GM23338 (cell line): ENCODE measurements around the gene AKAP13. TPM values are rescaled to one million over a fixed set of nuclear protein-coding genes. Genes with fewer than 3 reads are reported as not detected.

Source experiments
- ATAC-seq: fragments of 200-7000 bp; cut with Tn5 transposase; 3 replicates; pipeline ENCODE4 v1.9.1; 2020
- DNase-seq: peaks from one replicate; pipeline ENCODE4 v3.0.0-alpha.2; 2015; ENCODE audit warnings: low spot score
- H2AFZ ChIP-seq: fragments of 200-600 bp; sonication (generic); 2 replicates; pipeline ENCODE4 v1.8.0; 2016; ENCODE audit warnings: antibody characterized with exemption, mild to moderate bottlenecking, moderate library complexity
- H3F3A ChIP-seq: fragments of 200-600 bp; sonication (generic); replicated peaks from 2 replicates; pipeline ENCODE4 v1.8.0; 2017; ENCODE audit warnings: antibody characterized with exemption, mixed run types, low read depth
- H3K27ac ChIP-seq: fragments of 200-600 bp; sonication (generic); 2 replicates; pipeline ENCODE4 v1.6.1; 2016; ENCODE audit warnings: low read depth
- H3K27me3 ChIP-seq: fragments of 200-600 bp; sonication (generic); 2 replicates; pipeline ENCODE4 v1.8.0; 2016; ENCODE audit warnings: mild to moderate bottlenecking, mixed run types, moderate library complexity; ENCODE audit not compliant: insufficient read depth
- H3K36me3 ChIP-seq: fragments of 200-600 bp; sonication (generic); 2 replicates; pipeline ENCODE4 v1.8.0; 2016; ENCODE audit warnings: mild to moderate bottlenecking; ENCODE audit not compliant: insufficient read depth
- H3K4me1 ChIP-seq: fragments of 200-600 bp; sonication (generic); 2 replicates; pipeline ENCODE4 v1.8.0; 2016; ENCODE audit warnings: mild to moderate bottlenecking, moderate library complexity; ENCODE audit not compliant: insufficient read depth
- H3K4me2 ChIP-seq: fragments of 200-600 bp; sonication (generic); 2 replicates; pipeline ENCODE4 v1.7.1; 2017; ENCODE audit warnings: mixed run types
- H3K4me3 ChIP-seq: fragments of 200-600 bp; sonication (generic); 2 replicates; pipeline ENCODE4 v1.6.1; 2016; ENCODE audit warnings: mixed run types
- H3K79me2 ChIP-seq: fragments of 200-600 bp; sonication (generic); replicated peaks from 2 replicates; pipeline ENCODE4 v1.8.0; 2017; ENCODE audit warnings: mild to moderate bottlenecking; ENCODE audit not compliant: insufficient read depth
- H3K9me2 ChIP-seq: fragments of 200-600 bp; sonication (generic); 2 replicates; pipeline ENCODE4 v1.8.0; 2017; ENCODE audit not compliant: insufficient read depth
- H4K20me1 ChIP-seq: fragments of 200-600 bp; sonication (generic); replicated peaks from 2 replicates; pipeline ENCODE4 v1.8.0; 2017; ENCODE audit warnings: mild to moderate bottlenecking; ENCODE audit not compliant: insufficient read depth
- H3K27ac Mint-ChIP-seq: 2 replicates; pipeline ENCODE4 v1.8.0; 2020; ENCODE audit warnings: inconsistent platforms, mild to moderate bottlenecking, moderate library complexity, mixed read lengths
- H3K27me3 Mint-ChIP-seq: 3 replicates; pipeline ENCODE4 v1.8.0; 2022; ENCODE audit warnings: low read depth, mild to moderate bottlenecking, moderate library complexity, mixed read lengths, inconsistent platforms; ENCODE audit not compliant: insufficient read depth, poor library complexity
- H3K36me3 Mint-ChIP-seq: 3 replicates; pipeline ENCODE4 v1.8.0; 2021; ENCODE audit warnings: low read depth, mild to moderate bottlenecking, inconsistent platforms, moderate library complexity, mixed read lengths
- H3K4me1 Mint-ChIP-seq: 3 replicates; pipeline ENCODE4 v1.8.0; 2020; ENCODE audit warnings: mild to moderate bottlenecking, inconsistent platforms, mixed read lengths
- H3K4me3 Mint-ChIP-seq: 3 replicates; pipeline ENCODE4 v1.8.0; 2021; ENCODE audit warnings: moderate library complexity, mild to moderate bottlenecking, inconsistent platforms, mixed read lengths
- H3K9me3 Mint-ChIP-seq: 3 replicates; pipeline ENCODE4 v1.8.0; 2020; ENCODE audit warnings: moderate library complexity, mild to moderate bottlenecking, inconsistent platforms, mixed read lengths
- CREB1 ChIP-seq: fragments of 250-450 bp; sonication (Bioruptor Pico); IDR thresholded peaks from 2 replicates; pipeline ENCODE4 v1.5.0; 2020; ENCODE audit warnings: low read depth, mild to moderate bottlenecking, moderate library complexity
- CTCF ChIP-seq, 2 experiments: fragments of 200-600 bp in 1 of 2; sonication (generic) in 1 of 2; conservative IDR thresholded peaks; 2 replicates each; pipeline versions ENCODE4 v1.5.1 to v1.6.1; 2016 to 2017; ENCODE audit warnings: antibody characterized with exemption in 2 of 2, low read depth in 2 of 2, mild to moderate bottlenecking in 2 of 2, moderate library complexity in 1 of 2
- EZH2 ChIP-seq: fragments of 200-600 bp; sonication (generic); IDR thresholded peaks from one replicate; pipeline ENCODE4 v1.8.0; 2017; ENCODE audit warnings: antibody characterized with exemption, mild to moderate bottlenecking, low read depth; ENCODE audit not compliant: unreplicated experiment
- JUNB ChIP-seq: IDR thresholded peaks from one replicate; pipeline ENCODE4 v1.6.1; 2016; ENCODE audit warnings: antibody characterized with exemption; ENCODE audit not compliant: unreplicated experiment
- NANOG ChIP-seq: IDR thresholded peaks from 2 replicates; pipeline ENCODE4 v1.6.1; 2016; ENCODE audit warnings: antibody characterized with exemption, borderline replicate concordance
- POLR2AphosphoS5 ChIP-seq: IDR thresholded peaks from 2 replicates; pipeline ENCODE4 v1.6.1; 2016; ENCODE audit warnings: antibody characterized with exemption, low read depth
- REST ChIP-seq: IDR thresholded peaks from one replicate; pipeline ENCODE4 v1.6.1; 2018; ENCODE audit warnings: antibody characterized with exemption; ENCODE audit not compliant: unreplicated experiment
- STAT1 ChIP-seq: IDR thresholded peaks from one replicate; pipeline ENCODE4 v1.6.1; 2016; ENCODE audit warnings: antibody characterized with exemption; ENCODE audit not compliant: unreplicated experiment
- ZNF462 ChIP-seq: fragments of 250-450 bp; sonication (Bioruptor Pico); IDR thresholded peaks from 2 replicates; pipeline ENCODE4 v1.5.0; 2020; ENCODE audit warnings: mild to moderate bottlenecking, moderate library complexity
- polyA plus RNA-seq: library from polyadenylated mRNA; unstranded; fragments of >200 nt; fragmentation: Nextera tagmentation; extraction: Ambion mirVana; gene quantifications from 2 replicates; pipeline ENCODE4 v1.2.1, GENCODE V29; 2016
- total RNA-seq: library from RNA; depleted of rRNA; stranded (reverse); fragments of >200 nt; shearing (Covaris generic); gene quantifications from 2 replicates; pipeline ENCODE4 v1.2.3, GENCODE V29; 2014
- TF ChIP-seq, protein P1 (sequence below): IDR thresholded peaks from 2 replicates; pipeline ENCODE4 v1.6.1; 2016; ENCODE audit warnings: antibody characterized with exemption

AKAP13 gene
- total and polyA plus RNA-seq, 2 experiments from 2014 or later, result 46.2 to 60.7 TPM

GRCh38 chr15:85462029-85462428 lies 81.6 kb downstream of the AKAP13 start:
- H3K9me3 Mint-ChIP-seq, result no peaks in the 10 kb centered on the region
- H3K4me1 Mint-ChIP-seq, result peaks cover 34% of the 10 kb centered on the region
- Histone ChIP-seq H3K4me1 (peaks cover 20% of the 10 kb centered on the region), H3K36me3 (no peaks in the 10 kb centered on the region), H3F3A (no peaks in the 10 kb centered on the region), H3K4me2 (no peak overlapping the region), H4K20me1 (peaks cover 9% of the 10 kb centered on the region; the same call in 1 of the 2 replicates), H3K27me3 (no peaks in the 10 kb centered on the region), H3K9me2 (no peaks in the 10 kb centered on the region), H3K27ac (no peak overlapping the region), H2AFZ (no peak overlapping the region), H3K4me3 (no peak overlapping the region), H3K79me2 (peaks cover 89% of the 10 kb centered on the region)
- H3K27ac Mint-ChIP-seq, result no peak overlapping the region
- no peak for TF ChIP-seq CREB1 (CRISPR knock-in tag)
- TF ChIP-seq EZH2, result no peak
- TF ChIP-seq STAT1, result no peak
- no peak for TF ChIP-seq REST
- no peak for TF ChIP-seq JUNB
- no peak for TF ChIP-seq ZNF462 (CRISPR knock-in tag)
- no peak for TF ChIP-seq NANOG
- TF ChIP-seq, protein P1, sequence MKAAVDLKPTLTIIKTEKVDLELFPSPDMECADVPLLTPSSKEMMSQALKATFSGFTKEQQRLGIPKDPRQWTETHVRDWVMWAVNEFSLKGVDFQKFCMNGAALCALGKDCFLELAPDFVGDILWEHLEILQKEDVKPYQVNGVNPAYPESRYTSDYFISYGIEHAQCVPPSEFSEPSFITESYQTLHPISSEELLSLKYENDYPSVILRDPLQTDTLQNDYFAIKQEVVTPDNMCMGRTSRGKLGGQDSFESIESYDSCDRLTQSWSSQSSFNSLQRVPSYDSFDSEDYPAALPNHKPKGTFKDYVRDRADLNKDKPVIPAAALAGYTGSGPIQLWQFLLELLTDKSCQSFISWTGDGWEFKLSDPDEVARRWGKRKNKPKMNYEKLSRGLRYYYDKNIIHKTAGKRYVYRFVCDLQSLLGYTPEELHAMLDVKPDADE, result no peak
- TF ChIP-seq CTCF (conservative IDR thresholded peaks at IDR 0.05; ENCODE audit: low read depth in 2 of 2), result no peak
- TF ChIP-seq POLR2AphosphoS5, result no peak
- no peak overlapping the region for H3K4me3 Mint-ChIP-seq
- H3K27me3 Mint-ChIP-seq, result peaks cover 2% of the 10 kb centered on the region
- DNase-seq (no peak), ATAC-seq (no peak)
- peaks cover 4% of the 10 kb centered on the region; the same call in 1 of the 3 replicates for H3K36me3 Mint-ChIP-seq
